ENCODE measurements around the gene ANAPC4. TPM values are rescaled to one million over a fixed set of nuclear protein-coding genes. Genes with fewer than 3 reads are reported as not detected.

Gene ANAPC4
- total and polyA plus RNA-seq, 2 donors (not counting 3 experiments of a cell fraction or from before 2014, with no cell fraction given), result 7.6 to 32.1 TPM

- POLR2A ChIA-PET, result no interaction called here
- Histone ChIP-seq H4K20me1 (replicated peaks; ENCODE audit: control insufficient read depth, extremely low read depth, insufficient read depth, low read length) (no peaks in the 10 kb centered on the region), H3K9me3 (replicated peaks; ENCODE audit: control insufficient read depth, insufficient read depth, low read length) (no peaks in the 10 kb centered on the region), H3K9me1 (replicated peaks; ENCODE audit: control insufficient read depth, extremely low read depth, insufficient read depth, low read length) (no peaks in the 10 kb centered on the region), H3K79me2 (ENCODE audit: control insufficient read depth, insufficient read depth, low read length) (no peaks in the 10 kb centered on the region), H3K4me1 (ENCODE audit: control insufficient read depth, extremely low read depth, insufficient read depth, low read length) (no peaks in the 10 kb centered on the region), H3K9ac (replicated peaks; ENCODE audit: extremely low read depth, insufficient read depth, low read length) (no peak overlapping the region), H3K27ac (ENCODE audit: insufficient read depth, low read depth, low read length) (no peak overlapping the region), H3K4me3 (replicated peaks in 1 of 3; ENCODE audit: insufficient read depth in 1 of 3, low read depth in 1 of 3, low read length in 3 of 3) (no peak overlapping the region), H3K27me3 (ENCODE audit: control insufficient read depth in 2 of 2, insufficient read depth in 2 of 2, low read length in 2 of 2) (no peaks in the 10 kb centered on the region), H3K36me3 (ENCODE audit: control insufficient read depth in 2 of 2, extremely low read depth in 1 of 2, insufficient read depth in 2 of 2, low read length in 2 of 2) (no peaks in the 10 kb centered on the region), H2AFZ (ENCODE audit: low read depth, low read length) (no peak overlapping the region), H3K4me2 (ENCODE audit: insufficient read depth, low read length) (no peak overlapping the region)
- intact Hi-C loops (cut with micrococcal nuclease) (no loop called here), dilution Hi-C loops (cut with MboI; ENCODE audit: extremely low pct_ligation_motif_present, low sequenced_read_pairs) (no loop called here)
- no peak for DNase-seq (ENCODE audit: low read depth, low spot score)
- no TSS peak for BruUV-seq (replicated peaks)
- CTCF ChIA-PET, result no interaction called here
- FAIRE-seq, result peak; percentile 8
- TF ChIP-seq JUN (IDR thresholded peaks at IDR 0.05; ENCODE audit: borderline replicate concordance, insufficient read depth, insufficient read length, low read depth) (no peak), FOS (IDR thresholded peaks at IDR 0.05; ENCODE audit: borderline replicate concordance, insufficient read depth, low read length) (no peak), POLR2A (IDR thresholded peaks at IDR 0.05; ENCODE audit: low read depth, low read length) (no peak), MYC (IDR thresholded peaks at IDR 0.05; ENCODE audit: low read depth, low read length) (no peak), POLR2AphosphoS5 (IDR thresholded peaks at IDR 0.05; ENCODE audit: insufficient read depth, low read depth, low read length) (no peak), EZH2 (IDR thresholded peaks at IDR 0.05; ENCODE audit: borderline replicate concordance, low read depth, low read length, severe bottlenecking) (no peak), CTCF (IDR thresholded peaks at IDR 0.05; ENCODE audit: extremely low read depth in 1 of 2, insufficient read depth in 1 of 2, low read depth in 1 of 2, low read length in 2 of 2) (no peak), GATA2 (IDR thresholded peaks at IDR 0.05; ENCODE audit: insufficient read depth, insufficient read length, low read depth, low read length) (no peak)
- TF ChIP-seq, protein P1, sequence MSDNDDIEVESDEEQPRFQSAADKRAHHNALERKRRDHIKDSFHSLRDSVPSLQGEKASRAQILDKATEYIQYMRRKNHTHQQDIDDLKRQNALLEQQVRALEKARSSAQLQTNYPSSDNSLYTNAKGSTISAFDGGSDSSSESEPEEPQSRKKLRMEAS (IDR thresholded peaks at IDR 0.05; ENCODE audit: insufficient read depth, insufficient read length), result no peak
Measured at GRCh38 chr4:25343671-25344070, 33.4 kb upstream of the ANAPC4 start.

Data from endothelial cell of umbilical vein (primary cell).